ENCODE measurements around the gene MRPL11. TPM values are rescaled to one million over a fixed set of nuclear protein-coding genes. Genes with fewer than 3 reads are reported as not detected.

The MRPL11 gene
- 176 and 220 TPM in 2 replicates for total RNA-seq (2016; rRNA removed; fragmentation: Illumina TruSeq; extraction: Trizol)
- total RNA-seq (2016; cell fraction: cytosol; rRNA removed; fragmentation: Illumina TruSeq; extraction: Trizol; ENCODE audit: low read depth) = 133 and 141 TPM in 2 replicates
- 177 and 218 TPM in 2 replicates for total RNA-seq (2016; cell fraction: insoluble cytoplasmic fraction; rRNA removed; fragmentation: Illumina TruSeq; extraction: Trizol)
- 207 and 224 TPM in 2 replicates for total RNA-seq (2016; cell fraction: membrane; rRNA removed; fragmentation: Illumina TruSeq; extraction: Trizol)
- total RNA-seq (2016; cell fraction: nucleus; rRNA removed; fragmentation: Illumina TruSeq; extraction: Trizol) = 59.8 and 61.7 TPM in 2 replicates
- 59.1 and 72.9 TPM in 2 replicates for polyA plus RNA-seq (2011; rRNA removed)
- polyA plus RNA-seq (2011; cell fraction: cytosol; rRNA removed) = 47.3 and 64.8 TPM in 2 replicates
- polyA plus RNA-seq (2011; cell fraction: nucleus; rRNA removed) = 29.2 and 31.9 TPM in 2 replicates
- polyA plus RNA-seq (2012) = 61.7 and 65.2 TPM in 2 replicates
- polyA plus RNA-seq (2016; cell fraction: cytosol; fragmentation: Illumina TruSeq; extraction: Trizol; ENCODE audit: low read depth) = 196 and 219 TPM in 2 replicates
- 200 and 221 TPM in 2 replicates for polyA plus RNA-seq (2016; cell fraction: insoluble cytoplasmic fraction; fragmentation: Illumina TruSeq; extraction: Trizol; ENCODE audit: low read depth)
- polyA plus RNA-seq (2016; cell fraction: membrane; fragmentation: Illumina TruSeq; extraction: Trizol; ENCODE audit: low read depth) = 191 and 200 TPM in 2 replicates
- 108 and 120 TPM in 2 replicates for polyA plus RNA-seq (2016; cell fraction: nucleus; fragmentation: Illumina TruSeq; extraction: Trizol; ENCODE audit: insufficient read depth, low read depth)
- polyA minus RNA-seq (2011; rRNA and poly(A)+ RNA removed; ENCODE audit: low replicate concordance) = 32.6 and 71.9 TPM in 2 replicates
- 12.0 and 13.8 TPM in 2 replicates for polyA minus RNA-seq (2011; cell fraction: cytosol; rRNA and poly(A)+ RNA removed)
- 4.4 and 5.2 TPM in 2 replicates for polyA minus RNA-seq (2011; cell fraction: nucleus; rRNA and poly(A)+ RNA removed)
- Bru-seq, nascent RNA = percentile 68 among the genes with signal in this experiment
- BruChase-seq, experiment 1, labeled RNA remaining after a 6-hour chase = percentile 83 among the genes with signal in this experiment
- BruChase-seq, experiment 2, labeled RNA remaining after a 2-hour chase = percentile 70 among the genes with signal in this experiment
- long read RNA-seq, experiment 1, transcript MRPL11-201 (5 exons, 1,605 nt) = major isoform, 112 of 155 reads
- long read RNA-seq, experiment 1, transcript MRPL11-203 (5 exons, 1,527 nt) = minor isoform, 30 of 155 reads
- long read RNA-seq, experiment 1, partial matches to known transcripts = 3 of 155 reads
- long read RNA-seq, experiment 1, other reads (novel, unspliced or antisense) = 10 of 155 reads
- long read RNA-seq, experiment 2, transcript MRPL11-201 (5 exons, 1,605 nt) = major isoform, 101 of 141 reads
- long read RNA-seq, experiment 2, transcript MRPL11-203 (5 exons, 1,527 nt) = minor isoform, 19 of 141 reads
- long read RNA-seq, experiment 2, partial matches to known transcripts = 8 of 141 reads
- long read RNA-seq, experiment 2, other reads (novel, unspliced or antisense) = 11 of 141 reads

DNA sequence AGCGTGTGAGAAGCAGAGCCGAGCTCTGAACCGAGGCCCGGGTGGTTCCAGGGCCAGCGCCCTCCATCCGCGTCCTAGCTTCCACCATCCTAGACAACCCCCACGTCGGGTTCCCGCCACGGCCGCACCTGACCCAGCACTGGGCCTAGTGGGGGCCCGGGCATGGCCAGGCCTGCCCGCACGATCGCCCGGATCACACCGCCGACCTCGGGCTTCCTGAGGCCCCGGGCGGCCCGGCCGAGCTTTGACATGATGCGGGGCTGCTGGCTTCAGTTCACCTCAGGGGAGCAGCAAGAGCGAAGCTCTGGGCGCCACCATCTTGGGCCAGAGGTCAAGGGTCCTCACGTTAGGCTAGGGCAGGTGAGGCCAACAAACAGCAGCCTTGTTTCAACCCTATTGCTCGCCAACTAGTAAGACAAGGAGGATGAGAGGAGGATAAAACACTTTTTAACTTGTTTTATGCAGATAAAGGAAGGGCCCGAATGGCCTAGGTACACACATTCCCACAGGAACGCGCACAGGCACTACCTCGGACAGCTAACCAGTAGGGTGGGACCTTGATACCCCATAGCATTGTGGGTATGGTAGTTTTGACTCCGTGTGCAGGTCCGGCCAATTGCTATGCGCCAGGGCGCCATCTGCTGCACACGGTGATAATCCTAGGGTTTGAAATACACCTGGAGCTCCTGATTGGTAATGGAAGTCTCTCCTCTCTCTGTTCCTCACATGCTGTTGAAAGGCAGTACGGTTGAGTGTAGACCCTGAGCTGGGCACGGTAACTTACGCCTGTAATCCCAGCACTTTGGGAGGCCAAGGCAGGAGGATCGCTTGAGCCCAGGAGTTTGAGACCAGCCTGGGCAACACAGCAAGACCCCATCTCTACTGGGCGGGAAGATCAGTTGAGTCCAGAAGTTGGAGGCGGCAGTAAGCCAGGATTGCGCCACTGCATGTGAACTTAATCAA, at the start of gene MRPL11:
TSS of gene MRPL11 (minus strand) at position 345 of the 963 bp plus-strand sequence. CDS start at position 251, 94 bp downstream.
- in situ Hi-C loops (cut with HindIII; ENCODE audit: extremely low pct_ligation_motif_present, low pct_unique_long_range_greater_than_20kb) = no loop called here
- TF ChIP-seq, protein P1, sequence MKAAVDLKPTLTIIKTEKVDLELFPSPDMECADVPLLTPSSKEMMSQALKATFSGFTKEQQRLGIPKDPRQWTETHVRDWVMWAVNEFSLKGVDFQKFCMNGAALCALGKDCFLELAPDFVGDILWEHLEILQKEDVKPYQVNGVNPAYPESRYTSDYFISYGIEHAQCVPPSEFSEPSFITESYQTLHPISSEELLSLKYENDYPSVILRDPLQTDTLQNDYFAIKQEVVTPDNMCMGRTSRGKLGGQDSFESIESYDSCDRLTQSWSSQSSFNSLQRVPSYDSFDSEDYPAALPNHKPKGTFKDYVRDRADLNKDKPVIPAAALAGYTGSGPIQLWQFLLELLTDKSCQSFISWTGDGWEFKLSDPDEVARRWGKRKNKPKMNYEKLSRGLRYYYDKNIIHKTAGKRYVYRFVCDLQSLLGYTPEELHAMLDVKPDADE (CRISPR knock-in tag; IDR thresholded peaks at IDR 0.05) = no peak
- peak; percentile 68; the same call in 1 of the 2 replicates for TF ChIP-seq NAIF1 (CRISPR knock-in tag; IDR thresholded peaks at IDR 0.05; ENCODE audit: borderline replicate concordance)
- no peak for TF ChIP-seq ZNF24 (IDR thresholded peaks at IDR 0.05)
- TF ChIP-seq SOX13 (IDR thresholded peaks at IDR 0.05) = no peak
- TF ChIP-seq SOX13 (CRISPR knock-in tag; conservative IDR thresholded peaks at IDR 0.05 in 1 of 2, IDR thresholded peaks at IDR 0.05 in 1 of 2) = peak in 1 of 2 experiments; percentile 10; a peak in 1 of 4 replicates
- peak; percentile 59 for TF ChIP-seq ZNF619 (CRISPR knock-in tag; IDR thresholded peaks at IDR 0.05)
- 0 out of 2 replicates have a peak, but pooled peaks have one; percentile 35 for TF ChIP-seq ZBTB38 (CRISPR knock-in tag; IDR thresholded peaks at IDR 0.05)
- no peak for TF ChIP-seq JDP2 (CRISPR knock-in tag; IDR thresholded peaks at IDR 0.05; ENCODE audit: borderline replicate concordance)
- no peak for TF ChIP-seq ZBTB1 (CRISPR knock-in tag; IDR thresholded peaks at IDR 0.05; ENCODE audit: borderline replicate concordance)
- TF ChIP-seq ZNF30 (CRISPR knock-in tag; IDR thresholded peaks at IDR 0.05) = no peak
- TF ChIP-seq, protein P2, sequence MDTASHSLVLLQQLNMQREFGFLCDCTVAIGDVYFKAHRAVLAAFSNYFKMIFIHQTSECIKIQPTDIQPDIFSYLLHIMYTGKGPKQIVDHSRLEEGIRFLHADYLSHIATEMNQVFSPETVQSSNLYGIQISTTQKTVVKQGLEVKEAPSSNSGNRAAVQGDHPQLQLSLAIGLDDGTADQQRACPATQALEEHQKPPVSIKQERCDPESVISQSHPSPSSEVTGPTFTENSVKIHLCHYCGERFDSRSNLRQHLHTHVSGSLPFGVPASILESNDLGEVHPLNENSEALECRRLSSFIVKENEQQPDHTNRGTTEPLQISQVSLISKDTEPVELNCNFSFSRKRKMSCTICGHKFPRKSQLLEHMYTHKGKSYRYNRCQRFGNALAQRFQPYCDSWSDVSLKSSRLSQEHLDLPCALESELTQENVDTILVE (CRISPR knock-in tag; IDR thresholded peaks at IDR 0.05) = peak; percentile 62; the same call in 1 of the 2 replicates
- TF ChIP-seq SAP130 (CRISPR knock-in tag; IDR thresholded peaks at IDR 0.05; ENCODE audit: low read depth) = peak; percentile 83
- no peak for TF ChIP-seq NR1H2 (CRISPR knock-in tag; IDR thresholded peaks at IDR 0.05; ENCODE audit: borderline replicate concordance, low read depth)
- TF ChIP-seq ZNF616 (CRISPR knock-in tag; IDR thresholded peaks at IDR 0.05; ENCODE audit: low read depth) = no peak
- TF ChIP-seq CC2D1A (CRISPR knock-in tag; IDR thresholded peaks at IDR 0.05) = no peak

More for the DNA sequence above, at the start of gene MRPL11:
- peak; percentile 97 for FAIRE-seq
- peak within 1 kb of the TSS; percentile 98 for H2AFZ ChIP-seq (ENCODE audit: low read length)
- no peaks in the 10 kb centered on the region for H4K20me1 ChIP-seq (ENCODE audit: insufficient read depth, low read length)
- DNase-seq (ENCODE audit: low spot score) = peak; percentile 92
- intact Hi-C loops (cut with micrococcal nuclease; ENCODE audit: unreplicated experiment) = no loop called here
- peak within 1 kb of the TSS; percentile 88 for H3K27ac ChIP-seq (ENCODE audit: extremely low read length, insufficient read depth, low read length)
- peaks cover 2 to 9% of the 10 kb centered on the region in 2 experiments; a peak in 2 of 5 replicates for H3K27me3 ChIP-seq (ENCODE audit: control insufficient read depth in 1 of 2, insufficient read depth in 2 of 2, low read length in 2 of 2)
- no peaks in the 10 kb centered on the region for H3K9me3 ChIP-seq (ENCODE audit: low read length)
- peak within 1 kb of the TSS; percentile 78 to 89 (median 84) for H3K4me3 ChIP-seq (replicated peaks in 1 of 3; ENCODE audit: insufficient read depth in 1 of 3, low read depth in 2 of 3, low read length in 3 of 3)
- POLR2A ChIA-PET = interaction anchor here (0.7 to 3.2 kb wide), 16 partner anchors 8 to 405 kb away, joined by 3 to 41 read pairs (median 6); partner anchors contain the start of genes BBS1, DPP3, NPAS4 and PELI3
- BruUV-seq (replicated peaks) = no TSS peak
- H3K4me2 ChIP-seq (ENCODE audit: low read depth, low read length) = peak within 1 kb of the TSS; percentile 90
- peaks cover 33% of the 10 kb centered on the region for H3K4me1 ChIP-seq (ENCODE audit: insufficient read depth, low read length)
- CTCF ChIA-PET (ENCODE audit: low intra/inter-chr PET ratio, low total read pairs) = interaction anchor here (1.6 to 2.3 kb wide), 2 partner anchors 30 to 240 kb away, joined by 5 to 11 read pairs; partner anchors contain the start of gene RBM4B
- peaks cover 9% of the 10 kb centered on the region for H3K79me2 ChIP-seq (ENCODE audit: insufficient read depth, low read length)
- H3K9ac ChIP-seq (ENCODE audit: insufficient read depth, low read depth, low read length) = peak within 1 kb of the TSS; percentile 90
- 6% methylated on average over 28 of the region's 45 CpGs for WGBS (ENCODE audit: low lambda C conversion rate)
- ATAC-seq = peak; percentile 94
- H3K36me3 ChIP-seq (replicated peaks in 1 of 2; ENCODE audit: control insufficient read depth in 1 of 2, insufficient read depth in 2 of 2, low read length in 2 of 2) = peaks cover 7 to 21% of the 10 kb centered on the region in 2 experiments; a peak in 4 of 5 replicates

All from HepG2 (cell line).